Skeletal muscle tissue (tissue), 4 donors: ENCODE results near the gene TSEN15. TPM values are rescaled to one million over a fixed set of nuclear protein-coding genes. Genes with fewer than 3 reads are reported as not detected.

ENCODE experiments used
- H3K27ac ChIP-seq: one replicate; pipeline ENCODE4 v1.7.0; 2013; ENCODE audit warnings: mild to moderate bottlenecking, low read depth, low read length, inconsistent platforms
- H3K27me3 ChIP-seq, 3 donors: one replicate each; pipeline ENCODE4 v1.7.0; 2013; ENCODE audit warnings: low read length in 3 of 3; ENCODE audit not compliant: control insufficient read depth in 3 of 3, insufficient read depth in 3 of 3
- H3K36me3 ChIP-seq, 3 donors: one replicate each; pipeline ENCODE4 v1.7.0; 2013; ENCODE audit warnings: low read length in 3 of 3; ENCODE audit not compliant: control insufficient read depth in 3 of 3, insufficient read depth in 3 of 3
- H3K4me1 ChIP-seq, 3 donors: one replicate each; pipeline ENCODE4 v1.7.0; 2013; ENCODE audit warnings: low read length in 3 of 3, mild to moderate bottlenecking in 3 of 3; ENCODE audit not compliant: control insufficient read depth in 3 of 3, insufficient read depth in 3 of 3
- H3K4me3 ChIP-seq, 3 donors: one replicate each; pipeline ENCODE4 v1.7.0; 2013; ENCODE audit warnings: low read length in 3 of 3
- H3K9ac ChIP-seq, 3 donors: one replicate each; pipeline ENCODE4 v1.7.0; 2013; ENCODE audit warnings: low read length in 3 of 3, mild to moderate bottlenecking in 3 of 3, moderate library complexity in 2 of 3, low read depth in 1 of 3
- H3K9me3 ChIP-seq, 3 donors: one replicate each; pipeline ENCODE4 v1.7.0; 2013; ENCODE audit warnings: low read length in 3 of 3; ENCODE audit not compliant: control insufficient read depth in 3 of 3
- total RNA-seq: library from RNA; depleted of rRNA; stranded (reverse); fragments of >200 nt; gene quantifications from one replicate; pipeline ENCODE4 v1.2.3, GENCODE V29; 2014
- donor health status: Osteomylitis.

Gene TSEN15
- total RNA-seq, 1 donor from 2014 or later = 19.3 TPM

- Histone ChIP-seq H3K27ac (no peak overlapping the region), H3K36me3 (no peaks in the 10 kb centered on the region), H3K27me3 (no peaks in the 10 kb centered on the region), H3K4me3 (no peak overlapping the region), H3K9me3 (no peaks in the 10 kb centered on the region), H3K9ac (no peak overlapping the region), H3K4me1 (peaks cover 6 to 18% (median 6%) of the 10 kb centered on the region in 3 donors)
Observed at GRCh38 chr1:184019069-184019468, 32.5 kb upstream of the TSEN15 start.

GRCh38 chr1:184019506-184019905, 32.0 kb upstream of the TSEN15 start:
- Histone ChIP-seq H3K9ac (no peak overlapping the region), H3K27me3 (no peaks in the 10 kb centered on the region), H3K9me3 (no peaks in the 10 kb centered on the region), H3K27ac (no peak overlapping the region), H3K36me3 (no peaks in the 10 kb centered on the region), H3K4me1 (peaks cover 6 to 18% (median 6%) of the 10 kb centered on the region in 3 donors), H3K4me3 (no peak overlapping the region)

GRCh38 chr1:184020328-184020727, 31.2 kb upstream of the TSEN15 start:
- Histone ChIP-seq H3K27ac (no peak overlapping the region), H3K36me3 (no peaks in the 10 kb centered on the region), H3K4me1 (peaks cover 14 to 24% (median 15%) of the 10 kb centered on the region in 3 donors), H3K9me3 (no peaks in the 10 kb centered on the region), H3K4me3 (no peak overlapping the region), H3K9ac (no peak overlapping the region), H3K27me3 (no peaks in the 10 kb centered on the region)

- H3K4me1 ChIP-seq = peaks cover 19 to 29% (median 20%) of the 10 kb centered on the region in 3 donors
- no peak overlapping the region for H3K27ac ChIP-seq
- no peaks in the 10 kb centered on the region for H3K9me3 ChIP-seq
- no peak overlapping the region for H3K4me3 ChIP-seq
- no peaks in the 10 kb centered on the region for H3K27me3 ChIP-seq
- no peak overlapping the region for H3K9ac ChIP-seq
- no peaks in the 10 kb centered on the region for H3K36me3 ChIP-seq
Observed at GRCh38 chr1:184020855-184021254, 30.7 kb upstream of the TSEN15 start.

- Histone ChIP-seq H3K27ac (peak overlapping the region; percentile 51), H3K9me3 (no peaks in the 10 kb centered on the region), H3K4me1 (peaks cover 24 to 31% (median 24%) of the 10 kb centered on the region in 3 donors), H3K4me3 (no peak overlapping the region), H3K27me3 (no peaks in the 10 kb centered on the region), H3K36me3 (no peaks in the 10 kb centered on the region), H3K9ac (no peak overlapping the region)
Observed at GRCh38 chr1:184021728-184022127, 29.8 kb upstream of the TSEN15 start.

GRCh38 chr1:184022668-184023067, 28.9 kb upstream of the TSEN15 start:
- Histone ChIP-seq H3K36me3 (no peaks in the 10 kb centered on the region), H3K27ac (peak overlapping the region; percentile 3), H3K9ac (no peak overlapping the region), H3K4me3 (no peak overlapping the region), H3K9me3 (no peaks in the 10 kb centered on the region), H3K4me1 (peaks cover 24 to 31% (median 24%) of the 10 kb centered on the region in 3 donors), H3K27me3 (no peaks in the 10 kb centered on the region)

- Histone ChIP-seq H3K4me3 (no peak overlapping the region), H3K27me3 (no peaks in the 10 kb centered on the region), H3K4me1 (peaks cover 29 to 33% (median 29%) of the 10 kb centered on the region in 3 donors), H3K27ac (peak overlapping the region; percentile 3), H3K36me3 (no peaks in the 10 kb centered on the region), H3K9ac (no peak overlapping the region), H3K9me3 (no peaks in the 10 kb centered on the region)
Observed at GRCh38 chr1:184023171-184023570, 28.4 kb upstream of the TSEN15 start.

- no peak overlapping the region for H3K4me3 ChIP-seq
- no peaks in the 10 kb centered on the region for H3K36me3 ChIP-seq
- H3K27ac ChIP-seq = peak overlapping the region; percentile 28
- peaks cover 41% of the 10 kb centered on the region in 3 donors for H3K4me1 ChIP-seq
- H3K9ac ChIP-seq = no peak overlapping the region
- H3K9me3 ChIP-seq = no peaks in the 10 kb centered on the region
- no peaks in the 10 kb centered on the region for H3K27me3 ChIP-seq
Observed at GRCh38 chr1:184025242-184025675, 26.3 kb upstream of the TSEN15 start.

- Histone ChIP-seq H3K27ac (no peak overlapping the region), H3K9me3 (no peaks in the 10 kb centered on the region), H3K36me3 (no peaks in the 10 kb centered on the region), H3K4me1 (peaks cover 32 to 42% (median 41%) of the 10 kb centered on the region in 3 donors), H3K9ac (no peak overlapping the region), H3K4me3 (no peak overlapping the region), H3K27me3 (no peaks in the 10 kb centered on the region)
Observed at GRCh38 chr1:184027826-184028695, 23.5 kb upstream of the TSEN15 start.

GRCh38 chr1:184028854-184029623, 22.5 kb upstream of the TSEN15 start:
- no peaks in the 10 kb centered on the region for H3K36me3 ChIP-seq
- no peak overlapping the region for H3K4me3 ChIP-seq
- no peak overlapping the region for H3K9ac ChIP-seq
- H3K27me3 ChIP-seq = no peaks in the 10 kb centered on the region
- H3K27ac ChIP-seq = no peak overlapping the region
- H3K9me3 ChIP-seq = no peaks in the 10 kb centered on the region
- peaks cover 24 to 38% (median 38%) of the 10 kb centered on the region in 3 donors for H3K4me1 ChIP-seq
